A673 (cell line): ENCODE results near the gene METTL27.

Source experiments
- CTCF ChIP-seq: fragments of 300-800, 200-600 bp; sonication (generic); conservative IDR thresholded peaks from 2 replicates; pipeline ENCODE4 v1.5.1; 2017; ENCODE audit warnings: low read depth, mild to moderate bottlenecking, antibody characterized with exemption, low read length, moderate library complexity, mixed read lengths
- EZH2 ChIP-seq: fragments of 200-600 bp; sonication (generic); IDR thresholded peaks from 2 replicates; pipeline ENCODE4 v1.6.1; 2017; ENCODE audit warnings: borderline replicate concordance, low read depth, mild to moderate bottlenecking, mixed read lengths, antibody characterized with exemption, low read length; ENCODE audit not compliant: poor library complexity, severe bottlenecking

- TF ChIP-seq CTCF (0 out of 2 replicates have a peak, but pooled peaks have one; percentile 23), EZH2 (no peak)
These were observed 12.2 kb downstream of the METTL27 start for GRCh38 chr7:73829921-73830680.
